GM12878 (cell line): ENCODE results near the gene TMEM38B.

Experiments
- BHLHE40 ChIP-seq, 2 experiments: fragments of 450-650 bp in 1 of 2; IDR thresholded peaks; 2 replicates each; pipeline ENCODE4 v1.6.1; 2011 to 2017; ENCODE audit warnings: low read depth in 2 of 2, borderline replicate concordance in 1 of 2, improper control_type of control experiment in 1 of 2, low read length in 1 of 2, mild to moderate bottlenecking in 1 of 2
- CEBPB ChIP-seq, 2 experiments: fragments of 150-350 bp in 1 of 2; IDR thresholded peaks; 2 replicates each; pipeline ENCODE4 v1.6.1; 2012 to 2014; ENCODE audit warnings: low read depth in 2 of 2, low read length in 2 of 2, borderline replicate concordance in 1 of 2, inconsistent platforms in 1 of 2
- ESRRA ChIP-seq: IDR thresholded peaks from 2 replicates; pipeline ENCODE4 v1.6.1; 2012; ENCODE audit warnings: mild to moderate bottlenecking, low read length, improper control_type of control experiment
- EZH2 ChIP-seq: IDR thresholded peaks from 2 replicates; pipeline ENCODE4 v1.6.1; 2012; ENCODE audit warnings: low read depth, mild to moderate bottlenecking, control low read depth, inconsistent platforms, low read length, borderline replicate concordance; ENCODE audit not compliant: control insufficient read depth
- FOS ChIP-seq: IDR thresholded peaks from 3 replicates; pipeline ENCODE4 v1.6.1; 2011; ENCODE audit warnings: borderline replicate concordance; ENCODE audit not compliant: insufficient read length; ENCODE audit errors: extremely low read depth
- GABPA ChIP-seq: IDR thresholded peaks from 2 replicates; pipeline ENCODE4 v1.6.1; 2014; ENCODE audit warnings: antibody characterized with exemption, low read depth, mild to moderate bottlenecking, inconsistent platforms
- KDM1A ChIP-seq: fragments of 200-600 bp; sonication (generic); IDR thresholded peaks from 2 replicates; pipeline ENCODE4 v1.6.1; 2016; ENCODE audit warnings: borderline replicate concordance
- NR2F1 ChIP-seq: fragments of 450-650 bp; conservative IDR thresholded peaks from 2 replicates; pipeline ENCODE4 v1.6.1; 2017; ENCODE audit warnings: mild to moderate bottlenecking
- NRF1 ChIP-seq: conservative IDR thresholded peaks from 2 replicates; pipeline ENCODE4 v1.6.1; 2011; ENCODE audit warnings: mild to moderate bottlenecking, low read depth, low read length, improper control_type of control experiment
- POLR2AphosphoS5 ChIP-seq: IDR thresholded peaks from 2 replicates; pipeline ENCODE4 v1.6.1; 2011; ENCODE audit warnings: mild to moderate bottlenecking, low read length, inconsistent platforms
- RCOR1 ChIP-seq: conservative IDR thresholded peaks from 2 replicates; pipeline ENCODE4 v1.6.1; 2012; ENCODE audit warnings: low read depth, low read length, improper control_type of control experiment
- TCF7 ChIP-seq: IDR thresholded peaks from 2 replicates; pipeline ENCODE4 v1.6.1; 2014; ENCODE audit warnings: antibody characterized with exemption, borderline replicate concordance
- ZNF24 ChIP-seq: fragments of 450-650 bp; IDR thresholded peaks from 2 replicates; pipeline ENCODE4 v1.6.1; 2017; ENCODE audit warnings: antibody characterized with exemption, mild to moderate bottlenecking
- TF ChIP-seq, protein P1 (sequence below), 3 experiments: IDR thresholded peaks in 2 of 3; conservative IDR thresholded peaks in 1 of 3; 2 replicates each; pipeline ENCODE4 v1.5.1; 2011; ENCODE audit warnings: low read depth in 3 of 3, low read length in 3 of 3, mild to moderate bottlenecking in 3 of 3, control low read depth in 2 of 3, moderate library complexity in 2 of 3, inconsistent platforms in 1 of 3, mixed read lengths in 1 of 3; ENCODE audit not compliant: control insufficient read depth in 2 of 3, insufficient read depth in 1 of 3; ENCODE audit errors: extremely low read depth in 1 of 3

DNA sequence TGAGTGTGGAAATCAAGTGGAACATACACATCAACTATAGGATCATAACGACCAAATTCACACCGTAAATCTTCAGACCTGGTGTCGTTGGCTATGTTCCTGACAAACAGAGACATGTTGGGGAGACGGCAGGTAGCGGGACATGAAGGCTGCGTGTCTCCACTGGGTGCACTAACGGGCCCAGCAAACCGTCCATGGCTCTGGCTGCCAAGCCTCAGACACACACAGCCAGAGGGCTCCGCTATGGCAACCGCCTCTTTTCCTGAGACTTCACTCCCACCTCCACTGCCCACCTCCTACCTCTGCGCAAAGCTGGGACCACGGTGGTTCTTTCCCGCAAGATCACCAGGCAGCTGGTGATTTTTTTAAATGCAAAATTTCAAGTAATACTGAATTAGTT is 16.3 kb downstream of the TMEM38B start:
- TF ChIP-seq BHLHE40 (IDR thresholded peaks at IDR 0.05; ENCODE audit: borderline replicate concordance in 1 of 2, low read depth in 2 of 2, low read length in 1 of 2) (no peak), ESRRA (no peak), POLR2AphosphoS5 (no peak), CEBPB (IDR thresholded peaks at IDR 0.05; ENCODE audit: borderline replicate concordance in 1 of 2, low read depth in 2 of 2, low read length in 2 of 2) (no peak), FOS (no peak), KDM1A (no peak), TCF7 (no peak), RCOR1 (no peak), EZH2 (no peak), NR2F1 (no peak), GABPA (no peak), NRF1 (no peak), ZNF24 (no peak)
- TF ChIP-seq, protein P1, sequence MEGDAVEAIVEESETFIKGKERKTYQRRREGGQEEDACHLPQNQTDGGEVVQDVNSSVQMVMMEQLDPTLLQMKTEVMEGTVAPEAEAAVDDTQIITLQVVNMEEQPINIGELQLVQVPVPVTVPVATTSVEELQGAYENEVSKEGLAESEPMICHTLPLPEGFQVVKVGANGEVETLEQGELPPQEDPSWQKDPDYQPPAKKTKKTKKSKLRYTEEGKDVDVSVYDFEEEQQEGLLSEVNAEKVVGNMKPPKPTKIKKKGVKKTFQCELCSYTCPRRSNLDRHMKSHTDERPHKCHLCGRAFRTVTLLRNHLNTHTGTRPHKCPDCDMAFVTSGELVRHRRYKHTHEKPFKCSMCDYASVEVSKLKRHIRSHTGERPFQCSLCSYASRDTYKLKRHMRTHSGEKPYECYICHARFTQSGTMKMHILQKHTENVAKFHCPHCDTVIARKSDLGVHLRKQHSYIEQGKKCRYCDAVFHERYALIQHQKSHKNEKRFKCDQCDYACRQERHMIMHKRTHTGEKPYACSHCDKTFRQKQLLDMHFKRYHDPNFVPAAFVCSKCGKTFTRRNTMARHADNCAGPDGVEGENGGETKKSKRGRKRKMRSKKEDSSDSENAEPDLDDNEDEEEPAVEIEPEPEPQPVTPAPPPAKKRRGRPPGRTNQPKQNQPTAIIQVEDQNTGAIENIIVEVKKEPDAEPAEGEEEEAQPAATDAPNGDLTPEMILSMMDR (IDR thresholded peaks at IDR 0.05 in 2 of 3, conservative IDR thresholded peaks at IDR 0.05 in 1 of 3; ENCODE audit: control insufficient read depth in 2 of 3, extremely low read depth in 1 of 3, insufficient read depth in 1 of 3, low read depth in 3 of 3, low read length in 3 of 3): no peak
